ENCODE results near the gene DNAJC21. TPM values are rescaled to one million over a fixed set of nuclear protein-coding genes. Genes with fewer than 3 reads are reported as not detected.
A peak's percentile ranks its signal among the peaks of the same experiment; 100 is the strongest.
"Not testable (repeated sequence)": the region's sequence is repeated elsewhere in the genome, so short reads cannot be mapped to it uniquely, and the experiment has no call there.

Gene DNAJC21
- total and polyA plus RNA-seq, 10 of the 15 experiments (the other 5 are each of a cell fraction or from before 2014, with no cell fraction given): 9.2 to 53.5 (median 23.7) TPM

- intact Hi-C loops (cut with micrococcal nuclease; ENCODE audit: unreplicated experiment): loop anchor here (5.0 to 10.0 kb wide), 2 partner anchors 83 to 914 kb away; partner anchors contain the start of gene AMACR
- 91% methylated on average over 4 of the region's 4 CpGs for WGBS (ENCODE audit: insufficient coverage, insufficient replicate concordance, low lambda C conversion rate, missing lambda C conversion rate)
Measured at GRCh38 chr5:34919077-34919476, 10.3 kb upstream of the DNAJC21 start.

GRCh38 chr5:34923256-34923655 lies 6.1 kb upstream of the DNAJC21 start:
- Histone ChIP-seq H3K36me3 (ENCODE audit: control insufficient read depth in 2 of 2, insufficient read depth in 2 of 2, low read length in 1 of 2) (peaks cover 0 to 27% of the 10 kb centered on the region in 2 experiments; a peak in 3 of 4 replicates), H3K79me2 (ENCODE audit: control insufficient read depth, insufficient read depth, low read length) (peaks cover 23% of the 10 kb centered on the region)
- 96% methylated on average over 9 of the region's 9 CpGs for WGBS (ENCODE audit: insufficient coverage, insufficient replicate concordance, low lambda C conversion rate, missing lambda C conversion rate)
- FAIRE-seq; BruUV-seq (replicated peaks); H3K4me3 ChIP-seq; H3K27me3 ChIP-seq (replicated peaks in 1 of 2; ENCODE audit: control insufficient read depth in 2 of 2, insufficient read depth in 2 of 2, low read length in 1 of 2); H3K9ac ChIP-seq (ENCODE audit: control insufficient read depth, insufficient read depth, low read length); ATAC-seq; POLR2A ChIA-PET; H3K4me1 ChIP-seq (ENCODE audit: control insufficient read depth, insufficient read depth, low read length); H3K9me3 ChIP-seq (replicated peaks; ENCODE audit: control insufficient read depth, insufficient read depth, low read length); H2AFZ ChIP-seq (ENCODE audit: control insufficient read depth, low read depth, low read length); H3K4me2 ChIP-seq (ENCODE audit: control insufficient read depth, insufficient read depth); H3K27ac ChIP-seq (ENCODE audit: control insufficient read depth, insufficient read depth); H4K20me1 ChIP-seq (ENCODE audit: control insufficient read depth, insufficient read depth); DNase-seq (ENCODE audit: low read depth, low spot score): not testable (repeated sequence)
- CTCF ChIA-PET: interaction anchor here (0.7 to 2.3 kb wide), 4 partner anchors 25 to 1443 kb away, joined by 3 to 8 read pairs (median 4); no protein-coding TSS in a partner anchor
- intact Hi-C loops (cut with micrococcal nuclease; ENCODE audit: unreplicated experiment) (loop anchor here (10.0 kb wide), 1 partner anchor 1232 kb away; the partner anchor contains the start of genes LMBRD2 and SKP2), in situ Hi-C loops (cut with MboI) (loop anchor here (25.0 kb wide), 2 partner anchors 436 to 911 kb away; partner anchors contain the start of gene AMACR)
- RAD21 ChIA-PET (ENCODE audit: unreplicated experiment): interaction anchor here (1.0 to 2.0 kb wide), 2 partner anchors 8 to 23 kb away, joined by 3 to 8 read pairs; partner anchors contain the start of genes BRIX1 and RAD1
- SMC1A ChIA-PET (ENCODE audit: uncharacterized antibody, unreplicated experiment): interaction anchor here (1.6 kb wide), 1 partner anchor 80 kb away, joined by 6 read pairs; no protein-coding TSS in a partner anchor

More at GRCh38 chr5:34919077-34919476, 10.3 kb upstream of the DNAJC21 start:
- H3K36me3 ChIP-seq (ENCODE audit: control insufficient read depth in 2 of 2, insufficient read depth in 2 of 2, low read length in 1 of 2): peaks cover 0 to 23% of the 10 kb centered on the region in 2 experiments; a peak in 3 of 4 replicates
- BruUV-seq (replicated peaks): no TSS peak
- no peak overlapping the region for H3K4me2 ChIP-seq (ENCODE audit: control insufficient read depth, insufficient read depth)
- TF ChIP-seq, protein P1, sequence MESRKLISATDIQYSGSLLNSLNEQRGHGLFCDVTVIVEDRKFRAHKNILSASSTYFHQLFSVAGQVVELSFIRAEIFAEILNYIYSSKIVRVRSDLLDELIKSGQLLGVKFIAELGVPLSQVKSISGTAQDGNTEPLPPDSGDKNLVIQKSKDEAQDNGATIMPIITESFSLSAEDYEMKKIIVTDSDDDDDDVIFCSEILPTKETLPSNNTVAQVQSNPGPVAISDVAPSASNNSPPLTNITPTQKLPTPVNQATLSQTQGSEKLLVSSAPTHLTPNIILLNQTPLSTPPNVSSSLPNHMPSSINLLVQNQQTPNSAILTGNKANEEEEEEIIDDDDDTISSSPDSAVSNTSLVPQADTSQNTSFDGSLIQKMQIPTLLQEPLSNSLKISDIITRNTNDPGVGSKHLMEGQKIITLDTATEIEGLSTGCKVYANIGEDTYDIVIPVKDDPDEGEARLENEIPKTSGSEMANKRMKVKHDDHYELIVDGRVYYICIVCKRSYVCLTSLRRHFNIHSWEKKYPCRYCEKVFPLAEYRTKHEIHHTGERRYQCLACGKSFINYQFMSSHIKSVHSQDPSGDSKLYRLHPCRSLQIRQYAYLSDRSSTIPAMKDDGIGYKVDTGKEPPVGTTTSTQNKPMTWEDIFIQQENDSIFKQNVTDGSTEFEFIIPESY (IDR thresholded peaks at IDR 0.05): 0 out of 2 replicates have a peak, but pooled peaks have one; percentile 19
- TF ChIP-seq RAD21 (IDR thresholded peaks at IDR 0.05; ENCODE audit: insufficient read depth, low read depth, low read length) (0 out of 2 replicates have a peak, but pooled peaks have one; percentile 15), STAT3 (IDR thresholded peaks at IDR 0.05; ENCODE audit: low read depth, low read length) (no peak), CTCF (IDR thresholded peaks at IDR 0.05 in 2 of 3, conservative IDR thresholded peaks at IDR 0.05 in 1 of 3; ENCODE audit: control insufficient read depth in 2 of 3, extremely low read depth in 1 of 3, insufficient read depth in 1 of 3, low read depth in 3 of 3, low read length in 3 of 3) (peak in 2 of 3 experiments; percentile 14 to 21; a peak in 3 of 6 replicates), ZNF384 (IDR thresholded peaks at IDR 0.05; ENCODE audit: borderline replicate concordance, low read depth, low read length) (peak; percentile 72), CHD4 (IDR thresholded peaks at IDR 0.05) (no peak)
- DNase-seq (ENCODE audit: low read depth, low spot score) (no peak), ATAC-seq (no peak), FAIRE-seq (no peak)
- H2AFZ ChIP-seq (ENCODE audit: control insufficient read depth, low read depth, low read length): no peak overlapping the region
- no peak overlapping the region for H3K4me3 ChIP-seq
- SMC1A ChIA-PET (ENCODE audit: uncharacterized antibody, unreplicated experiment): no interaction called here
- CTCF ChIA-PET: no interaction called here
- H3K4me1 ChIP-seq (ENCODE audit: control insufficient read depth, insufficient read depth, low read length): peaks cover under 1% of the 10 kb centered on the region; the same call in 1 of the 2 replicates
- no peaks in the 10 kb centered on the region for H3K27me3 ChIP-seq (replicated peaks in 1 of 2; ENCODE audit: control insufficient read depth in 2 of 2, insufficient read depth in 2 of 2, low read length in 1 of 2)
- peaks cover 62% of the 10 kb centered on the region for H3K79me2 ChIP-seq (ENCODE audit: control insufficient read depth, insufficient read depth, low read length)
- RAD21 ChIA-PET (ENCODE audit: unreplicated experiment): interaction anchor here (1.4 kb wide), 1 partner anchor 83 kb away, joined by 8 read pairs; no protein-coding TSS in a partner anchor
- no peaks in the 10 kb centered on the region for H4K20me1 ChIP-seq (ENCODE audit: control insufficient read depth, insufficient read depth)
- H3K27ac ChIP-seq (ENCODE audit: control insufficient read depth, insufficient read depth): no peak overlapping the region; the same call in 1 of the 2 replicates
- H3K9me3 ChIP-seq (replicated peaks; ENCODE audit: control insufficient read depth, insufficient read depth, low read length): no peaks in the 10 kb centered on the region
- no peak overlapping the region for H3K9ac ChIP-seq (ENCODE audit: control insufficient read depth, insufficient read depth, low read length)
- POLR2A ChIA-PET: interaction anchor here (0.7 to 5.3 kb wide), 3 partner anchors 10 to 144 kb away, joined by 3 to 79 read pairs (median 4); partner anchors contain the start of gene DNAJC21
- in situ Hi-C loops (cut with MboI): loop anchor here (10.0 to 25.0 kb wide), 3 partner anchors 432 to 1474 kb away; partner anchors contain the start of genes AMACR and TARS1
